HG03060 (cell line): Measurements from ENCODE around the gene SEC31A.
A peak's percentile ranks its signal among the peaks of the same experiment; 100 is the strongest.
"Not testable (repeated sequence)": the region's sequence is repeated elsewhere in the genome, so short reads cannot be mapped to it uniquely, and the experiment has no call there.

Source experiments
- ATAC-seq: cut with Tn5 transposase; IDR thresholded peaks from one replicate; pipeline ENCODE4 v1.9.1; 2021; ENCODE audit warnings: low read depth, moderate number of reproducible peaks; ENCODE audit not compliant: unreplicated experiment

SEC31A gene

DNA sequence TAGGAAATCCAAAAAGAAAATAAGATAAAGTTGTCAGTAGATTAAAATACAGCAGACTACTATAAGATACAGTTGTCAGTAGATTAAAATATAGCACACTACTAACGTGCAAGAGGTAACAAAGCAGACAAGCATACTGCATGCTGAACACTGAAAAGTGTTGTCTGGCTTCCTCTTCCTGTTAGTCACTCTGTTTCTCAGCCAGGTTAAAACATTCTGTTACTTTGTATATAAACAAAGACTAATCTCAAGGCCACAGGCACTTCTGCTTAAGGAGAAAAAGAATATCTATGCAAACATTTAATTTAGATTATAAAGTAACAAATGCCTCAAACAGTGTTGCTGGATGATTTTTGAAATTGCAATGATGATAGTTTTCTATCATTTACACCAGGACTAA, 51.3 kb downstream of the SEC31A start:
- ATAC-seq = no peak

DNA sequence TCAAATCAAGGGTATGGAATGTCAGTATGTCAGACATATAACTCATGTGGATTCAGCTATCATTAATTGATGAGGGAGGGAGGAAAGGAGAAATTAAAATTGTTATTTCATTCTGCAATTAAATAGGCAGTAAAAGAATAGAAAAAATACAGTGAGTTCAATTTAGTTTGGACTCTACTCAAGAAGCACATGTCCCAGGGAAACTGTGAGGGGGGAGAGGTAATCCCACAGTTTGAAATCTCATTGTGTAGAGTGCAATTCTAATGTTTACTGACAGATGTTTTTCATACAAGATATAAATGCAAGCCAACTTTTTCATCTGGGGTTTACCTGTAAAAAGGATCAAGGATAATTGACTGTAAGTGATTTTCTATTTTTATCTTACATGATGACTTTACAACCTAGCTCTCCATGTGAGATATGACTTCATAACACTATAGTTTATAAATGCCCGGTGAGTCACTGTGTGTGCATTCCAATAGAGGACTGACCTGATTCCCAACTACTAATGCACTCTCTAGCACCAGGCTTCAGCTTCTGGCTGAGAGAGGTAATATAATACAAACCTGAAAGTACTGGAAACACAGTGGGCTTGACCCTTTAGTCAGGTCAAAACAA, 57.1 kb downstream of the SEC31A start:
- ATAC-seq = no peak

DNA sequence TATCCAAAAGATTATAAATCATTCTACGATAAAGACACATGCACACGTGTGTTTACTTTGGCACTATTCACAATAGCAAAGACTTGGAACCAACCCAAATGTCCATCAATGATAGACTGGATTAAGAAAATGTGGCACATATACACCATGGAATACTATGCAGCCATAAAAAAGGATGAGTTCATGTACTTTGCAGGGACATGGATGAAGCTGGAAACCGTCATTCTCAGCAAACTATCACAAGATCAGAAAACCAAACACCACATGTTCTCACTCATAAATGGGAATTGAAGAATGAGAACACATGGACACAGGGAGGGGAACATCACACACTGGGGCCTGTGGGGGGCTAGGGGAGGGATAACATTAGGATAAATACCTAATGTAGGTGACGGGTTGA, 57.9 kb downstream of the SEC31A start:
- not testable (repeated sequence) for ATAC-seq

DNA sequence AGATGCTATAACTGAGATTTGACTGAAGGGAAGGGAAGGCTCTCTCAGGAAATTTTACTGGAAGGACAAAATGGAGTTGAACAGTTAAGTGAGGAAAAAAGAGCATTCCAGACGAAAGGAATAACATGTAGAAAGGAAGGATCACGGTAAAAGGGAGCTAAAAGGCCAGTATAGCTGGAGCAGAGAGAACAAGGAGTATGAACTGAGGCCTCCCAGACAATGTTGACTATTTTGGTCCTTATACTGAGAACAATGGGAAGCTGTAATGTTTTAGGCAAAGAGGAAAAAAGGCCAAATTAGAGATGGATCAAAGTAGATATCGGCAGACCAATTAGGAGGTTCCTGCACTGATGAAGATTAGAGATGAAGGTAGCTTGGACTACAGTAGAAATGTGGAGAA, 65.5 kb downstream of the SEC31A start:
- ATAC-seq = no peak

DNA sequence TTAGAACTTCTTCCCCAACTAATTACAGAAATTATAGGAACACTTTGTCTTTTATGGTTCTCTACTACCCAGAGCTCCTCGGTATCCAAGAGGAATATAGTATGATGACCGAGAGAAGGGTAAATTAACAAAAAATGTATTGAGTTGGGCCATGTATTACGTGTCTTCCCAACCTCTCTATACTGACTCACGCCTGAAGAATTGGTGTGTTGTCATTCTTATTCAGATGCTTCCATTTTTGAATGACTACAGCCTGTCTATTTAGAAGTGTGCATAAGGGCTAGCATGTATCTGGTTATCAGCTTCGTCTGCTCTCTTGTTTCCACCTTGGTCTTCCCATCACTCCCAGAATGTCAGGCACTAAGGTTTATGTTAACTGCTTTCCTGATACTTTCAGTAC, 67.9 kb downstream of the SEC31A start:
- ATAC-seq = no peak

DNA sequence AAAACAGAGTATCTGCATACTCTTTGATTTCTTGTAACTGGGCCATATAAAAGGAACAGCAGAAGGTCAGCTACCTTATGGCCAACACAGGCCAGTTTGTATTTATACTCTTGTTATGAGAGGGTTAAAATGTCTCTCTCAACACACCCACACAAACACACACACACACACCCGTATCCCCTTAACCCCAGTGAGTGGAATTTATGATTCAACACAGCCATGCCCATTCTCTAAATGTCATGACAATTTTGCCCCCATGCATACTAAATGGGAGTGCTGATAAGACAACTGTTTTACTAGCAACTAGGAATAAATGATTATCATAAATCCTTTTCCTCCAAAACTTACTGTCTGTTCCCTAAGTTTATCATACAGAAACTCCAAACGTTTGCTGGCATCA, 70.3 kb downstream of the SEC31A start:
- ATAC-seq = no peak

DNA sequence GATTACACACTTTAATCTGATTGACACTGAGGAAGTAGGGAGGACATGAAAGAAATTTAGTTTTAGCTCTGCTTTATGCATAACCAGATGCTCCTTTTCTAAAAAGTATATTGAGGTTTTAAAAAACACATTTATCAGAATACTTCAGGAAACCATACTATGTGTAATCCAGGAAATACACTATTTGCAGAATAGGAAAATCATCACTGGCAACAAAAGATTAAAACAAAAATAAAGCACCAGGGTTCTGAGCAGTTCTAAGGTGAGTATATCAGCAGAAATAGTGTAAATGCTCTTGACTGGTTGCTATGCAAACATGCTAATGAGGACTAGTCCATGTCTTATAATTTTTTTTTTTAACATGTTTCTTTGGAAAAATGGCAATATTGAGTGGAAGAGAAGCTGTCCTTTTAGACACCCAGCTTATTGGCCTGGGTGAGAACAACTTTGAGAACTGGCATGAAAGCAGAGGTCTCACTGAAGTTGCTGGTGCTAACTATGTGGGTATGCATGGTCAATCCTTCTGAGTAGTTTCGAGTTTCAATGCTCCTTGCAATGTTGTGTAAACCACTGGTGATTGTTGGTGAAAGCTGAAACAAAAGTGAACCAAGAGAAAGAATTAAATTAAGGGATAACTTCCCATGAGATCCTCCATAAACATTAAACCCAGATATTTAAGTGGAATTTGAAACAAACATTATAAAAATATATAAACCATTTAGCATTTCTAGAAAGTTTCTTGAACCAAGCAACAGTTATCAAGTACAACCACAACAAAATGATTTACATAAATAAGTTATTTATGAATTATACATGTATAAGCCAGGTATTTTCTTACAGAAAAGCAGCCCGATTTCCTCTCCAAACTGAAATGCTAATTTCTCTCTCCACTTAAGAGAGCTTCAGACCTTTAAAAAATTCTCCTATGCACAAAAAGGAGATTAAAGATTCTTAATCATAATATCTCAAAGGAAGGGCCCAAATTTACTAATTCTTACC, 72.0 kb downstream of the SEC31A start:
- no peak for ATAC-seq

DNA sequence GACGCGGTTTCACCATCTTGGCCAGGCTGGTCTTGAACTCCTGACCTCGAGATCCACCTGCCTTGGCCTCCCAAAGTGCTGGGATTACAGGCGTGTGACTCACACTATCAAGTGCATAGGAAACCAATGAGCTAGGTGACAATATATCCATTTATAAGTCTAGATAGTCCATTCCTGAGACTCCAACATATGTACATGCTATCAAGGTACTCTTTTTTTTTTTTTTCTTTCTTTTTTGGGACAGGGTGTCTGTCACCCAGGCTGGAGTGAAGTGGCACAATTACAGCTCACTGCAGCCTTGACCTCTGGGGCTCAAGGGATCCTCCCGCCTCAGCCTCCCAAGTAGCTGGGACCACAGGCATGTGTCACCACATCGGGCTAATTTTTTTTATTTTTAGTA, 74.1 kb downstream of the SEC31A start:
- not testable (repeated sequence) for ATAC-seq

DNA sequence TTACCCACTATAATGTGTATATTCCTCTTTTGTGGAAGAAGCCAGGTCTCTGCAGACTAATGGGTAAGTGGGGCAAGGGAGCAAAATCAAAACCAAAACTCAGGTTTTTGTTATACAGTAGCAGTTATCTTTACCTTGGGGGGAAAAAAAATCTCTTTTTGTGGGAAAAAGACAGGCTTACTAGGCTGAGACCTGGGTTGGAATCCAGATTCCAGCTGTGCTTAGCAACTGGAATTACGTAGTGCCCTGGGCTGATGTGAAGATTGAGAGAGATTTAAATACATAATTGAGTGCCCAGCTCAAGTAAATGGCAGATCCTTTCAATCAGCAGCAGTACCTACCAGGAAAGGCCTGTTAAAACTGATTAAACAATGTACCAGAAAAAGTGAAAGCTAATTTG, 76.9 kb downstream of the SEC31A start:
- no peak for ATAC-seq

DNA sequence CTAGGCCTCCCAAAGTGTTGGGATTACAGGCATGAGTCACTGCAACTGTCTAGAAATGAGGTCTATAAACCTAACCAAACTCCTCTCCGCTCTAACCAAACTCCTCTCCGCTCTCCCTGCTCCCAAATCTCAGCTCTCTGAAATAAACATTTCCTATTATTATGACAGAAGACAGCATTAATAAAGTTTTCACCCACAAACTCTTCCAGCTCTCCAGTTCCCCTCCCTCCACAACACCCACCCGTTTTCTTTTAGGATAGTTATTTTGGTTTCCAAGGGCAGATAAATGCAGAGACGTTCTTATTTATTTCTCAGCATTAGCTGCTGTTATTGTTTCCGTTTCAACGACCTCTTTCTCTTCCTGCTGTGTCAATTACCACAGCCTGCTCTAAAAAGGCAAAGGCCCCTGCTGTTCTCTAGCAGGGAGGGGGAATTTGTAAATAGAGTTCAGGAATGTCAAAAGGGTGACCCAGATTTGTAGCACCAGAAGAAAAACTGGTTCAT, 79.1 kb downstream of the SEC31A start:
- no peak for ATAC-seq

DNA sequence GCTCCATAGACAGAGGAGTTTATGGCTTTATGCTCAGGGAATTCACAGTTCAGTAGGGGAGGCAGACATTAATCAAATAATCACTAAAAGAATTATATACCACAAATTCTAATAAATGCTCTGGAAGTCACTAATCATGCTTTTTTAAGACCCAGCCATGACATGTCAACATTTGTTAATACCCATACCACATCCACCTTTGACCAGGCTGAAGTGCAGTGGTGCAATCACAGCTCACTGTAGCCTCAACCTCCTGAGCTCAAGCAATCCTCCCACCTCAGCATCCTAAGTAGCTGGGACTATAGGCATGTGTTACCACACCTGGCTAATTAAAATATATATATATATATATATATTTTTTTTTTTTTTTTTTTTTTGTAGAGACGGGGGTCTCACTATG, 79.6 kb downstream of the SEC31A start:
- no peak for ATAC-seq

DNA sequence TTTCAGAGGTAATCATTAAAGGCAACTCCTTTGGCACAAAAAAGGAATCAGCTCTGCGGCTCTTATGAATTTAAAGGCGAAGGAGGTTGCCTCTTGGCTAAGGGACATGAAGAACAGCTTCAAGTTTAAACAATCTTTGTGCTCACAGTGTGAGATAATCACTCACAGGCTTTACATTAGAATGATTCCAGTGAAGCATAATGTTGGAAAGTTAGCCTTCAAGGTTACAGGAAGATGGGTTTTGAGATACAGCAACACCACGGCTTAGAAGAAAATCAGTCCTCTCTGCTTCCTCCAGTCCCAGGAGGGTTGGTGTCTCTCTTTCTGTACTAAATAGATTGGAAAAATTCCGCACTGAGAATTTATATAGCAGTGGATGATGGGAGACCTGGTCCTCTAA, 80.8 kb downstream of the SEC31A start:
- no peak for ATAC-seq

DNA sequence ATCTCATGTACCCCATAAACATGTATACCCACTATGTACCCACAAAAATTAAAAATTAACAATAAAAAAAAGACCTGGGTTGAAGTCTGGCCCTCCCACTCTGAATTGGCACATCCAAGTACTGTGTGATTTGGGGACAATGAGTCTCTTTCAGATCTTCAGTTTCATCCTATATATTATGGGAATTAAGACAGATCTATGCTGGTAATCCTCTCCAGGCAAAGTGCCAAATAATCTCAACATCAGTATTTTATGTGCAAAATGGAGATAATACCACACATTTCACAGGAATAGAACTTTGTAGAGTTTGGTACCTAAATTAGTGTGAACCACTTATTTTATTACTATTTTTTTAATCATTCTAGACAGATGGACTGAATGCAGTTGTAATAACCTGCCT, 81.3 kb downstream of the SEC31A start:
- no peak for ATAC-seq

DNA sequence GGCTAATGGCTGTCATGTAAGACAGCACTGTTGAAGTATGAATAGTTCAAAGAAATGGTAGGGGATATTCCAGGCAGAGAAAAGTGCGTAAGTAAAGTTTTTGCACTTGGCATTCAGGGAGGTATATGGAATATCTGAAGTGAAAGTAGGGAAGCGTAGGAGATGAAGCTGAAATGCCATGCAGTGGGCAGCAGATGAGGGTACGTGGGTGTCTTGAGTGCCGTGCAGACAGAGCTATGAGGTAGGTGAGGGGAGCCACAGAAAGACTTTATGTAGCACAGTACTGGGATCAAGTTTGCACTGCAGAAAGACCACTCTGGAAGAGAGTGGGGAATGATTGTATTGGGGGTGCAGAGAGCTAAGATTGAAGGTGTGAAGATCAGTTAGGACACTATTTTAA, 87.2 kb downstream of the SEC31A start:
- ATAC-seq = no peak

DNA sequence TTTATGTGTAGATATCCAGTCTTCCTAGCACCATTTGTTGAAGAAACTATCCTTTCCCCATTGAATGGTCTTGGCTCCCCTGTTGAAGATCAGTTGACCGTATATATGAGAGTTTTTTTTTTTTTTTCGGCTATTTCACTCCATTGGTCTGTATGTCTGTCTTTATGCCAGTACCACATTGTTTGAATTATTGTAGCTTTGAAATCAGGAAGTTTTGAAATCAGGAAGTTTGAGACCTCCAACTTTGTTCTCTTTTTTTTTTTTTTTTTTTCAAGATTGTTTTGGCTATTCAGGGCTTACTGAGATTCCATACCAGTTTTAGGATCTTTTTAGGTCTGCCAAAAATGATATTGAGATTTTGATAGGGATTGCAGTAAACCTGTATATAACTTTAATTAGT, 88.0 kb downstream of the SEC31A start:
- no peak for ATAC-seq

DNA sequence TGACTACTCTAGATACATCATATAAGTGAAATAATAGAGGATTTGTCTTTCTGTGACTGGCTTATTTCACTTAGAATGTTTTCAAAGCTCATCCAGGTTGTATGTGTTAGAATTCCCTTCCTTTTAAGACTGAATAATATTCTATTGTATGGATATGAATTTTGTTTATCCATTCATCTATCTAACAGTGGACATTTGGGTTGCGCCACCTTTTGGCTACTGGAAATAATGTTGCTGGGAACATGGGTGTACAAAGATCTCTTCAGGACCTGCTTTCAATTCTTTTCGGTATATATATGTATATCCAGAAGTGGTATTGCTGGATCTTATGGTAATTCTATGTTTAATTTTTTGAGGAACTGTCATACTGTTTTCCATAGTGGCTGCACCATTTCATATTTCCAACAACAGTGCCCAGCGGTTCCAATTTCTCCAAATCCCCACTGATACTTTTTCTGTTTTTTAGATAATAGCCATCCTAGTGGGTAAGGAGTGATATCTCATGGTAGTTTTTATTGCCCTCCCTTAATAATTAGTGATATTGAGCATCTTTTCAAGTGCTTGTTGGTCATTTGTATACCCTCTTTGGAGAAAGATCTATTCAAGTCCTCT, 88.9 kb downstream of the SEC31A start:
- no peak for ATAC-seq

DNA sequence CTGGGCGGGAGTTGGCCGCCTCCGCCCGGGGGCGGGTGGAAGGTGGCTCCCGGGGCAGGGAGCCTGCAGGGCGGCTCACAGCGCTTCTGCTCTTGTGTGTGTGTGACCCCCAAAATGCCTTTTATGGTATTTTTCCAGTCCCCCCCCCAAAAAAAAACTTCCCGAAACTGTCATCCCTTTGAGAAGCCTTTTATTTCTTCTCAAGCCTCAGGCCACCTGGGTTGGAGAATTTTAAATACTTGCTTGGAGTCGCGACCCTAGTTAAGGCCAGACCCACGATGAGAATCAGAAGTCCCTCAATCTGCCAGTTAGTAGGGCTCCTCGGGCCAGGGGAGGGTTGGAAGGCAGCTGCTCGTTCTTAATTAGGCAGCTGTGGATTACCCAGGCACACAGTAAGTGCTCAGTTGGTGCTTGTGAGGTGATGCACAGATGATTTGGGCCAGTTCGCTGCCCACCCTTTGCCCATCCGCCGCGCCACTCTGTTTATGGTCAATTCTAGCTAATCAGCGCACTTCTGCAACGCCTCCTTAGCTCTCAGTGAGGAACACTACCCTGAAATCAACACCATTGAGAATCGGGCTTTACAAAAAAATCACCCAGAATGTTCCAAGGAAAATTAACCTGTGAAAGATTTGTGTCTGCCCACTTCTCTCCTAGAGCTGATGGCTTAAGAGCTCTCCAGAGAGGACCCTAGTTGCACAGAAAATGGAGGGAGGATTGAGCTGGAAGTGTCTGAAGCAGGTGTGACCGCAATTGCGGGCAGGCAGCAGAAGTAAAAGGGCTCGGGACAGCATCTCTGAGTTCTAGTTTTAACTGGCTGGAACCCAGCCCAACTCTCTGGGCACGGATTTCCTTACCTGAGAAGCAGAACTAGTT, 91.7 kb downstream of the SEC31A start:
- ATAC-seq = no peak

DNA sequence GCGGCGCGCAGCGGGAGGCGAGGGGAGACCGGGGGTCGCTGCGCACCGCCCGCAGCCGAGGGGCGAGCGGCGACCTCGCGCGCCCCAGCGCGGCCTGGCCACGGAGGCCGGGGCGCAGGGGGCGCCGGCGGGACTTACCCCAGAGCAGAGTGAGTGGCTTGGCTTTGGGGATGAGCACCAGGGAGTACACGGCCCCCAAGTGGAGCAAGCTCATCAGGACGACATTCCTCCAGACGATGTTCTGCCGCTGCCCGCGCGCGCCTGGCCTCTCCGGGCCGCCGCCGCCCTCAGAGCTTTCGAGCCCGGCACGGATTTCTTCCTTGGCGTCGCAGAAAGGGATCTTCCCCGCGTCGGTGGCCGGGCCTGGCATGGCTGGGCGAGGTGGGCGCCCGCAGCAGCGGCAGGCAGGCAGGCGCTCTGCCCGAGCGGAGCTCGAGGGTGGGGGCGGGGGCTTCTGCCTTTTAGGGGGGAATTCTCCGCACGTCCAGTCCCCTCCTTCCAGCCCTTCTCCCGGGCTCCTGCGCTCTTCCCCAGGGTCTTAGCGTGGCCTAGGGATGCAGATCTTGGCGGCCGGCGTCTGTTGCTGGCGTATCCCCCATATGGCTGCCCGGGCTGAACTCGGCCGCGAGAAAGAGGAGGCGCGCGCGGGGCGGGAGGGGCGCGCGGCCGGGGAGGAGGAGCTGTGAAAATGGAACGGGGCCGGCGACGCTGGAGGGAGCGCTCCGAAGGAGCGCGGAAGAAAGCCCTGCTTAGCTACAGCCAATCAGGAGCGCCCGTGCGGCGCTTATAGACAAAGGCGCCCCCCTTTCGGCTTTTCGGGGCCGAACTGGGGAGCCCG, 92.6 kb downstream of the SEC31A start, which contains the start of gene SCD5:
TSS of gene SCD5 (minus strand) at position 629 of the 838 bp plus-strand sequence. CDS start at position 370, 259 bp downstream.
- ATAC-seq = peak; percentile 68

DNA sequence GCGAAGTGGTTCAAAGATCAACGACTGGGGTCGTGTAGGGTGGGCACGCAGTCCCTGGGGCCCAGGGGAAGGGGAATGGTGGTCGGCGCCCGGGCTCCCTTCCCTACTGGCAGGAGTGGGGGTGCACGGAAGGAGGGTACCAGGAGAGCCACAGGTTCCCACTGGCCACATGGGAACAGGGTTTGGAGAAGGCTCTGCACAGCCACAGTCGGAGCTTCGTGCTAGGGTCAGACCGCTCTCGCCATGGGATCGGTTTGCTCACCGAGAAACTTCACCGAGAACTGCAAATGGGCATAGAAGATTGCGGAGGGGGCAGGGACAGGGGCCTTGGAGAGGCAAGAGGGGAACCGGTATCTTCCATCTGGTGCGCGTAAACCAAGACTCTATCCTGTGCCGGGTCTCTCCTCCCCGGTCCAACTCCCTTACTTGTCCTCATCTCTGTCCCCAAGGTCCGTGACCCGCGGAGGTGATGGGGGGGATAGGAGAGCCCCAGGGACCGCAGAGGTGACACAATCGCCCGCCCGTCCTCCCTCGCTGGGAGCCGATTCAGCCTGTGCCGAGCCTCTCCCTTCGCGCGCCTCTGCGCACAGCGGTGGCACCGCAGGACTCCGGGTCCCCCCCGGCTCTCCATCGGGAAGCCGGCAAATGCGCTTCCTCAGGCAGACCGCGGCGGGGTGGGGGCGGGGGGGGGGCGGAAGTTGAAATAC, 93.4 kb downstream of the SEC31A start:
- no peak for ATAC-seq
